NCI-H2227 (cell line): Measurements from ENCODE around the gene C2CD2.
"Not testable (repeated sequence)": the region's sequence is repeated elsewhere in the genome, so short reads cannot be mapped to it uniquely, and the experiment has no call there.

Experiments used
- DNase-seq: peaks from one replicate; lab custom pipeline; 2025; ENCODE audit not compliant: unreplicated experiment; lab: John Stamatoyannopoulos, UW

The C2CD2 gene

DNA sequence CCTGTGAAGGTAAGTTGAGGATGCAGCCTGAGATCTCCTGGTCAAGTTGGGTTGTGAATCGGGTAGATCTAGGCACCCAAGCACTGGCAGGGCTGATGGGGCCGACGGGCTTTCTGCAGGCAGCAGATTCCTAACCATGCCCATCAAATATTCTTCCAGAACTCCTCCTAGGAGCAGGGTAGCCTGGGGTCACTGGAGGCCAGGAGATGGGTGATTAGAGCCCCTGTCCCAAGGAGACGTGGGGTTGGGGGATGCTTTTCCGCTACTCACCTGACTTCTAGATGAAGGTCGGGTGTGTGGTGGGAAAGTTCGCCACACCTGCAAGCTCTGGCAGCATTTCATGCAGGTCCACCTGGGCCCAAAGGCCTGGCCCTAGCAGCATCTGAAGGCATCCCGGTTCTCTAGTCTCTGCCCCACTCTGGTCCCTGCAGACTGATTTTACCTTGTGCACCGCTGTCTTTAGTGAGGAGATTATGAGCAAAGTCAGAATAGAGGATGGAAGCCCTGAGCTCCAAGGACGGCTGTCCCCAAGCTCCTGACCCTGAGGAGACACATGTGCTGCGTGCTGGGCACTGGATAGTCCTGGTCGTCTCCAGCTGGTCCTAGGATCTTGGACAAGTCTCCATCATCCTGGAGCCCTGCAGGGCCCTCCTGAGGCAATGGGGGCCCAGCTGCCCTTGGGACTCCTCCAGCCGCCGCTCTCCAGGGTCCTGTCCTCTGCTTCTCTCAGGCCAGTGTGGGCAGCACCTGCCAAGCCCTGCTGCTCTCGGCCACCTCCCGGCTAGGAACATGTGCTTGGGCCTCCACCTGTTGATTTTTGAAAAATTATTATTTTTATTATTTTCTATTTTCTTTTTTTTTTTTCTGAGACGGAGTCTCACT lies 21.8 kb upstream of the C2CD2 start:
- DNase-seq: no peak

DNA sequence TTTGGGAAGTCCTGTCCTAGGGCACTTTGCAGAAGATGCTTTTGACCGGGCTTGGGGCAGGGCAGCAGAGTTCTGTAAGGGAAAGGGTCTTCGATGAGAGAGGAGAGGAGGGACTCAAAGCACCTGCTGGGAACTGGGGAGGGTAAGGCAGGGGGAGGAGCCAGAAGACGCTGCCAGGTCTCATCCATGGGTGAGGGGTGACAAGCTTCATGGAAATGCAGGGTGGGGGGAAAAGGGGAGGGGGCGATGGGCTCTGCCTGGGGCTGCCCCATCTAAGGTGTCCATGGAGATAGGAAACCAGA lies 20.9 kb upstream of the C2CD2 start:
- DNase-seq: no peak

GRCh38 chr21:41973861-41974751 lies 20.3 kb upstream of the C2CD2 start:
- no peak for DNase-seq

DNA sequence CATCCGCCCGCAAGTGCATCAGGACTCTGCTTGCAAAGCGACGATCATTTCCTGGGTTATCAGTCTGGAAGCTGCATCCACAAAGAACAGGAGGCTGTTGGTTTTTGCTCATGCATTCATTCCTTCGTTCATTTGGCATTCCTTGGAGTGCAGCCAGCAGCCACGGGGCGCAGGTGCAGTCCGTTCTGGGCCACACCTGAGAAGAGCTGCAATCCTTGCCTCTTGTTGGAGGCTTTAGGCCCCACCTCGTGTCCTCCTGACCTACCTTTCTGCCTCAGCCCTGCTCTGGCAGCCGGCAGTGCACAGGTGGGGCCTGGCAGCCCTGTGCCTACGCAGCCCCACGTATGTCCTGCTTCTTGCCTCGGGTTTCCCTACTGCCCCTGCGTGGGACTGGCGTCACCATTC lies 19.6 kb upstream of the C2CD2 start:
- no peak for DNase-seq

DNA sequence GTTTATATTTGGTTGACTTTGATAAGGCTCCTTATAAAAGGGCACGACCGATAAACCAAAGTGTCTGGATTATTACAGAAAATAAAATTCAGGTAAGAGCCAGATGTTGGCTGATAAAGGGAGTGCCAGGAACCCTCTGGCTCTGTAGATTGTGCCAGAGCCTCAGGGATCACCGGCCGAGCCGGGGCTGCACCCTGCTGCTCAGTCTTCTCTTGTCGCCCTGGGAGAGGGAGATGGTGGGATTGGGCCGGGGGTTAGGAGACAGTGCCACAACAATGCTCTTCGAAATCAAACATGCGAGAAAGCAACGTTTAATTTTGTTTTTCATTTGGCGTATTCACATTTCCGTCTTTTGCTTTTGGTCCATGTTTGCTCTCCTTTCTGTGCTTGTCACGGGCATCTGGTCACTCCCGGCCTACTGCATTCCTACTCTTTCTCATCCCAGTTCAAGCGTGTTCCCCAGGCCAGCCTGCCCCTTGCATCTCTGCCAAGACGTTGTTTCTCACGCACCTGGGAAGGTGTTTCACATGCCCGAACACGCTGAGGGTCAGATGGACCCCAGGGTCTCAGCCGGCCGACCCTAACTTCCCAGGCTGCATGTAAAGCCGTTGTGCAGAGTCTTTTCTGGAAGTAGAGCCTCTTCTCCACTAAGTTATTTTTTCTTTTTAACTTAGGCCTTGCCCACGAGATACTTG lies 18.8 kb upstream of the C2CD2 start:
- no peak for DNase-seq

- no peak for DNase-seq
Measured at GRCh38 chr21:41971891-41972290, 18.1 kb upstream of the C2CD2 start.

DNA sequence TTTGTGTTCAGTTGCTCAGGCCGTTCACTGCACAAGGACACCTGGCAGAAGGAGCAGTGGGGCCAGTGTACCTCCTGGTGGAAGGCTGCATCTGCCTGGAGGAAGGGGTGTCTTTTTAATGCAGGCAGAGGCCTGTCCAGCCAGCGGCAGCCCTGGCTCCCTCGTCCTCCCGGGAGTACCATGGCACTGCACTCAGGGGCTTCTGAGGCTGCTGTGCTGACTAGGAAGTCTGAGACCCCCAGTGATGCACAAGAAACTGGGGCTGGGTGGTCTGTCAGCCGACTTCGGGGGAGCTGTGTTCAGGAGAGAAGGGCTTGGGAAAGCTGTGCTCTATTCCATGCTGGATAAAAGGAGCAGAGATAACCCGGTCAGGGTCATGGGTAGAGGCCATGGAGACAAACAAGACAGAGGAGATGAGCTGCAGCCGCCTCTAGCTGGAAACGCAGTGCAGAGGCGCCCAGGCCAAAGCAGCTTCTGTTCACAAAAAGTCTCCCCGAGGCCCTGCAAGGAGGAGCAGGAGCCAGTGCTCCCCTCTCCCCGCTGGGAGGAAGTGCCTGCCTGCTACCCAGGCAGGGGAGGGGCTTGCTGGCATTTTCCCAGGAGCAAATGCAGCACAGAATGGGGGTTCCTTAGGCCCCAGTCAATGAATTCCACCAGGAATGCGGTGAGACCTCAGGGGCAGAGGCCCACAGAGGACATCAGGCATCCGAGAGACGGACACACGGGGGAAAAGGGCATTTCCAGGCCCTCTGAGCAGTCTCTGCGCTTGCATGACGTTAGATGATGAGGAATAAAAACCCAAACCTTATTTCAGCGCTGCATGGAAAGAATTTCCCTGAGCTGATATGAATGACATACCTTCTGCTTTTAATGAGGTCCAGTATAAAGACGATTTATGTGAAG lies 17.2 kb upstream of the C2CD2 start:
- DNase-seq: no peak

- DNase-seq: no peak
Measured at GRCh38 chr21:41970106-41970391, 16.2 kb upstream of the C2CD2 start.

GRCh38 chr21:41967708-41968107 lies 13.9 kb upstream of the C2CD2 start:
- no peak for DNase-seq

GRCh38 chr21:41966872-41967621 lies 13.2 kb upstream of the C2CD2 start:
- no peak for DNase-seq

GRCh38 chr21:41966041-41966833 lies 12.4 kb upstream of the C2CD2 start:
- DNase-seq: no peak

GRCh38 chr21:41965461-41966013 lies 11.7 kb upstream of the C2CD2 start:
- DNase-seq: no peak

DNA sequence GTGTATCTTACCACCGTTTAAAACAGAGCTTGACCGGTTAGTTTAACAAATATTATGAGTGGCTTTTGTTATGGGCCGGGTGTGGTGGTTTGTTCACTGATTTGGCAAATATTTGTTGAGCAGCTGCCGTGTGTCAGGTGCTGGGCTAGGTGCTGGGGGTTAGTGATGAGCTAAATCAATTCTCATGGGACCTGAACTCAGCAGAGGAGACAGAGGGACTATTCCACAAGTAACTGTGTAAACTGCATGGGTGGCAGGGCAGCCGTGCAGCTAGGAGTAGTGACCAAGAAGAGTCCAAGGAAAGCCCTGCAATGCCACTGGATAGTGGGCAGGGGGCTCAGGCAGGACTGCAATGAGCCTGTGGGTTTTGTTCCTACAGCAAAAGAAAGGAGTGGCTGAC lies 11.2 kb upstream of the C2CD2 start:
- DNase-seq: no peak

DNA sequence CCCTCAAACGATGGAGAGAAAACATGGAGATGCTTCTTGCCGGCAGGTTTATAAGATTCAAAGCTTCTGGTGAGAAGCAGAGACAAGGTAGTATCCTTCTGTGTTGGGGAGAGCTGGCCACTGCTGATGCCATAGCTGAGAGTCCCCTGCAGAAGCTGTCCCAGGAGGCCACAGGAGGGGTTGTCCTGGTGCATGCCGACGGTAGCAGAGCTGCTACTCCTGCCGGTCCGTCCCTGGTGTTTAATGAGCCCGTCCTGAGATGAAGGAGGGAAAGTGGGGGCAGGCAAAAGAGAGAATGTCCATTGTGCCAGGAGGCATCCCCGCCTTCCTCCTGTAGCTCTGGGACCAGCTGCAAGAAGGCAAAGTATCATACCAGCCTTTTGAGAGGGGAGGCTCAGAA lies 10.4 kb upstream of the C2CD2 start:
- DNase-seq: no peak

DNA sequence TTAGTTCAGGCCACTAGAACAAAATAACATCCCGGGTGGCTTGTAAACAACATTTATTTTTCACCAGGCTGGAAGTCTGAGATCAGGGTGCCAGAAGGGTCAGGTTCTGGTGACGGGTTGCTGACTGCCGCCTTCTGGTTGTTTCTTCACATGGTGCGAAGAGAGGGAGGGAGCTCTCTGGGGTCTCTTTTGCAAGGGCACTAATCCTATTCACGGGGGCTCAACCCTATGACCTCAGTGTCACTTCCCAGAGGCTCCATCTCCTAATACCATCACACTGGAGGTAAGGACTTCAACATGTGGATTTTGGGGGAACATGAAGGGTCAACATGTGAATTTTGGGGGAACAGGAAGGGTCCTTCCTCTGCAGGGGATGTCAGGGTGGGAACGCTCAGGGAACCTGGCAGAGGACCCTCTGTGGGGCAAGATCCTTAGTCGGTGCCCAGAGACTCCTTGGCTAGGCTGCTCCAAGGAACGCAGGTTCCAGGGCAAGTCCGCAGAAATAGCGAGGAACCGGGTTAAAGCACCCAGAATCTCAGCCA lies 8.7 kb upstream of the C2CD2 start:
- no peak for DNase-seq

GRCh38 chr21:41961753-41962152 lies 7.9 kb upstream of the C2CD2 start:
- DNase-seq: no peak

- no peak for DNase-seq
Measured at GRCh38 chr21:41961282-41961701, 7.5 kb upstream of the C2CD2 start.

DNA sequence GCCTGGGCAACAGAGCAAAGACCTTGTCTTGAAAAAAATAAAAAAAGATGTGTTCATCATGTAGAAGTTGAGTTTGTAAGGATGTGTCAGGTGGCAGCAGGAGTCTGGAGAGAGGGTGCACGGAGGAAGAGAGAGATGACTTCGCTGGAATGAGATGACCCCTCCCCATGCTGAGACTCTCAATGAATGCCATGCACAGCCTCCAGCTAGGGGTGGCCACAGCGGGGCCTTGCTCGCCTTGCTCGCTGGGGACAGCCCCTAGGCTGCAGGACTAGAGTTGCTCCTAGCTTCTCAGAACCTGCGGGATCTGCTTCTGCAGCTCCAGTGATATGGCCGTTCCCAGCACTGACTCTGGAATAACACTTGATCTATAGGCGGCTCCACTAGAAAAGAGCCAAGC lies 6.6 kb upstream of the C2CD2 start:
- DNase-seq: no peak

DNA sequence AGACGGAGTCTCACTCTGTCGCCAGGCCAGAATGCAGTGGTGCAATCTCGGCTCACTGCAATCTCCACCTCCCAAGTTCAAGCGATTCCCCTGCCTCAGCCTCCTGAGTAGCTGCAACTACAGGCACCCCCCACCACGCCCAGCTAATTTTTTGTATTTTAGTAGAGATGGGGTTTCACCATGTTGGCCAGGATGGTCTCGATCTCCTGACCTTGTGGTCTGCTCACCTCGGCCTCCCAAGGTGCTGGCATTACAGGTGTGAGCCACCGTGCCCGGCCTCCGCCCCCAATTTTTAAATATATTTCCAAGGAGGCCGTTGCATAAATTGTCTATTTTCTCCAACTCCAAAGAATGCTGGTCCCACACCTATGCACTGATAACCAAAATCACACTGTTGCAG lies 5.9 kb upstream of the C2CD2 start:
- not testable (repeated sequence) for DNase-seq
